Large intestine (tissue), 3 donors: Measurements from ENCODE around the gene ARHGAP26. TPM values are rescaled to one million over a fixed set of nuclear protein-coding genes. Genes with fewer than 3 reads are reported as not detected.
A peak's percentile ranks its signal among the peaks of the same experiment; 100 is the strongest.

Experiments used
- DNase-seq, 2 donors: peaks; one replicate each; pipeline versions ENCODE4 v3.0.0 to v3.0.0-alpha.2; 2013
- H3K27ac ChIP-seq: one replicate; pipeline ENCODE4 v1.5.1; 2013; ENCODE audit warnings: low read length
- H3K27me3 ChIP-seq: 2 replicates; pipeline ENCODE4 v1.6.1; 2013; ENCODE audit warnings: low read length; ENCODE audit not compliant: control insufficient read depth, insufficient read depth
- H3K36me3 ChIP-seq: 2 replicates; pipeline ENCODE4 v1.6.1; 2013; ENCODE audit warnings: low read length; ENCODE audit not compliant: control insufficient read depth, insufficient read depth
- H3K4me1 ChIP-seq: one replicate; pipeline ENCODE4 v1.6.1; 2013; ENCODE audit warnings: low read length; ENCODE audit not compliant: control insufficient read depth, insufficient read depth
- H3K4me3 ChIP-seq: one replicate; pipeline ENCODE4 v1.5.1; 2013; ENCODE audit warnings: low read length
- H3K9me3 ChIP-seq: one replicate; pipeline ENCODE4 v1.6.1; 2013; ENCODE audit warnings: mild to moderate bottlenecking, low read depth, low read length, moderate library complexity; ENCODE audit not compliant: control insufficient read depth
- WGBS: methylation state at CpG from one replicate; pipeline ENCODE4 v1.1.5; 2013; ENCODE audit warnings: low lambda C conversion rate; ENCODE audit not compliant: insufficient coverage; 5-methylcytosine and 5-hydroxymethylcytosine counted together
- polyA plus RNA-seq: library from polyadenylated mRNA; unstranded; fragments of 120-200 nt; gene quantifications from one replicate; pipeline ENCODE4 v1.2.1, GENCODE V29; 2013

Gene ARHGAP26
- polyA plus RNA-seq, 1 donor, result 31.8 TPM

GRCh38 chr5:143135832-143136551 is 365.8 kb downstream of the ARHGAP26 start:
- Histone ChIP-seq H3K4me1 (peaks cover 5% of the 10 kb centered on the region), H3K9me3 (no peaks in the 10 kb centered on the region), H3K4me3 (no peak overlapping the region), H3K36me3 (peaks cover 24% of the 10 kb centered on the region), H3K27me3 (no peaks in the 10 kb centered on the region), H3K27ac (no peak overlapping the region)
- DNase-seq, result peak; percentile 21 to 43
- no CpG with 5 or more reads among the region's 5 CpGs for WGBS

- Histone ChIP-seq H3K4me1 (peaks cover 5% of the 10 kb centered on the region), H3K9me3 (no peaks in the 10 kb centered on the region), H3K4me3 (no peak overlapping the region), H3K27me3 (no peaks in the 10 kb centered on the region), H3K36me3 (peaks cover 28% of the 10 kb centered on the region), H3K27ac (no peak overlapping the region)
- DNase-seq, result no peak
- WGBS, result 60% methylated on average over 1 of the region's 8 CpGs
These were observed 368.7 kb downstream of the ARHGAP26 start for GRCh38 chr5:143138839-143139238.

DNA sequence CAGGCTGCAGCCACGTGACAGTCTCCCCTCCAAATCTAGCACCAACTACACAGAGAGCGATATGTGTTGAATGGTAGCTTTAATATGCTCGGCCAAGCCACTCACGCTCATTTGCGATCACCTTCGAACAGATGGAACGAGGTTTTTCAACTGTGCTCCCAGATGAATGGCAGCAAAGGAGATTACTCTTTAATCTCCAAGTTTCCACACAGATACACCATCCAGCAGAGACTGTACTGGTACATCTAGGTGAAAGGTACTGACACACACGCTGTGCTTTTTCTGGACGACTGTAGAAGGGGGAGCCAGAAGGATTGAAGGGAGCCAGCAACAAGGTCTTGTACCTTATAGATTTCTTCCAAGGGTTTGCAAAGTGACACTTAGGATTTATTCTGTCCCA is 369.4 kb downstream of the ARHGAP26 start:
- no peak overlapping the region for H3K4me3 ChIP-seq
- H3K9me3 ChIP-seq, result no peaks in the 10 kb centered on the region
- no peak for DNase-seq
- no CpG with 5 or more reads among the region's 9 CpGs for WGBS
- H3K27me3 ChIP-seq, result no peaks in the 10 kb centered on the region
- H3K27ac ChIP-seq, result no peak overlapping the region
- H3K36me3 ChIP-seq, result peaks cover 20% of the 10 kb centered on the region
- peaks cover 2% of the 10 kb centered on the region for H3K4me1 ChIP-seq

- peak in 1 of 2 donors; percentile 38 for DNase-seq
- no peaks in the 10 kb centered on the region for H3K27me3 ChIP-seq
- H3K4me3 ChIP-seq, result no peak overlapping the region
- peaks cover 2% of the 10 kb centered on the region for H3K4me1 ChIP-seq
- peaks cover 14% of the 10 kb centered on the region for H3K36me3 ChIP-seq
- H3K27ac ChIP-seq, result no peak overlapping the region
- no peaks in the 10 kb centered on the region for H3K9me3 ChIP-seq
- 82% methylated on average over 2 of the region's 9 CpGs for WGBS
These were observed 370.5 kb downstream of the ARHGAP26 start for GRCh38 chr5:143140492-143141203.

DNA sequence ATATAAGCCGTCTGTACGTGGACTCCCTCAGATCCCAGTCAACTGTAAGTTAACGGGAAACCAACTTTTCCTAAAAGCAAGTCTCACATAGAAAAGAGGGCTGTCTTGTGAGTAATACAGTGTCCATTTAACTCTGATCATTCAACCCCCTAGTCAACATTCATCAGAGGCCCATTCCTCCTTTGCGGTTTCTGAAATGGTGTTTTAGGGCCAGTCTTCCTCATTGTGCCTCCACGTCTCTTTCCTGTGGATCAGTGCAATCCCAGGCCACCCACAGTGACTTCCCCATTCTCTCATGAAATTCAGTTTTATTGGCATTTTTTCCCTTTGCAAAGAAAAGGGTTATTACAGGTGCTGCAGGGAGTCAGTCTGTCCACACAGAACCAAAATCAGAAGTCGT is 371.5 kb downstream of the ARHGAP26 start:
- no peaks in the 10 kb centered on the region for H3K9me3 ChIP-seq
- H3K27me3 ChIP-seq, result no peaks in the 10 kb centered on the region
- 67% methylated on average over 1 of the region's 6 CpGs for WGBS
- no peaks in the 10 kb centered on the region for H3K4me1 ChIP-seq
- no peak overlapping the region for H3K27ac ChIP-seq
- H3K4me3 ChIP-seq, result no peak overlapping the region
- peaks cover 14% of the 10 kb centered on the region for H3K36me3 ChIP-seq
- DNase-seq, result no peak

DNA sequence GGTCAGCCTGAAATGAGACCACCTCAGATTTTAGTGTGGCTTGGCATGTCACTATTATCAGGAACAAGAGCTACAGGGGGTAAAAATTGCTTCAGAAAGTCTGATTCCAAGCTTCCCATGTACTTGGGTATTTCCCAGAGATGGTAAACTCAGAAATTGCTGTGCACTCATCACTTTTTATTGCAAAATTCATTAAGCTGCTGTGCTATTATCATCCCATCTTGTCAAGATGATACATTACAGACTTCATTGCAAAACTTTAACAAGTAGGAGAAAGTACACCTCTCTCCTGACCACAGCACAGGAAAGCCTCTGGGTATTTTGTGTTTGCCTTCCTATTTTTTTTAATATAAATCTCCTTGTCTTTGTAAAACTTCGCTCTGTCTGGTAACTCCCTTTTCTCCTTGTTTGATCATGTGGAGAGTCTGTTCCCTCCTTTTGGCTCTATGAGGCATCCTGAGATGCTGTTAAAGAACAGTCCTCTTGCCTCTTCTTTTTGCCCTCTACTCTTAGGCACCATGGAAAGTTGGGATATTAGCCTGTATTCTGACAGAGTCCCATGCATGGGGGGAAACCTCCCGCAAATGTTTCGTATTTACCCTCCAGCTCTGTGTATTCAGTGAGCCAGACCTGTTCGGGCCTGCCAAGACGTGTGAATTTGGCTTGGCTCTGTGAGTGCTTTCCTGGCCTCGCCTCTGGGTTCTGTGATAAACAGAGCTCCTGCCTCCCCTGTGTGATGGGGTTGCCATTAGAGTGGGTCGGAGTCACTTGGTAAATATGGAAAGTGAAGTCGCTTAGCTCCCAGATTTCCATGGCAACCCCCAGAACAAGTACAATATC is 372.6 kb downstream of the ARHGAP26 start:
- no peak overlapping the region for H3K4me3 ChIP-seq
- H3K27me3 ChIP-seq, result no peaks in the 10 kb centered on the region
- peaks cover 15% of the 10 kb centered on the region for H3K36me3 ChIP-seq
- no peak overlapping the region for H3K27ac ChIP-seq
- no peak for DNase-seq
- H3K9me3 ChIP-seq, result no peaks in the 10 kb centered on the region
- no peaks in the 10 kb centered on the region for H3K4me1 ChIP-seq
- 83% methylated on average over 2 of the region's 8 CpGs for WGBS

DNA sequence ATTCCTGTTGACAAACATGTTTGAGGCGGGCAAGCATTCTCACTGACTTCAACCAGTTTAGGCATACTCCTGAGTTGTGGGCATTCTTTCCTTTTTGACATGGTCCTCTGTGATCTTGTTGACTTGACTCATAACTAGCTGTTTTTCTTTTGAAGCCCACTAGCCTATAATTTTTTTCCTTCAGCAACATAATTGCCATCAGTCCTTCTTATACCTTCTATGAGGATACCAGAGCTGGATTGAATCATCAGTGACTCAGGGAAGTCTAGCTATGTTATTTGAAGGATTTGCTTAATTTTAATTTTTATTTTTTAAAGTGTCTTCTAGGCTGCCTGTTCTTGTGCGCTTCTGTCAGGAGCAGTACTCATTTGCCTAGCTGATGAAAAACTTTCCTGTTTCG is 373.8 kb downstream of the ARHGAP26 start:
- Histone ChIP-seq H3K27me3 (no peaks in the 10 kb centered on the region), H3K36me3 (peaks cover 21% of the 10 kb centered on the region), H3K4me3 (no peak overlapping the region), H3K9me3 (no peaks in the 10 kb centered on the region), H3K4me1 (no peaks in the 10 kb centered on the region), H3K27ac (no peak overlapping the region)
- DNase-seq, result no peak
- no CpG with 5 or more reads among the region's 3 CpGs for WGBS

DNA sequence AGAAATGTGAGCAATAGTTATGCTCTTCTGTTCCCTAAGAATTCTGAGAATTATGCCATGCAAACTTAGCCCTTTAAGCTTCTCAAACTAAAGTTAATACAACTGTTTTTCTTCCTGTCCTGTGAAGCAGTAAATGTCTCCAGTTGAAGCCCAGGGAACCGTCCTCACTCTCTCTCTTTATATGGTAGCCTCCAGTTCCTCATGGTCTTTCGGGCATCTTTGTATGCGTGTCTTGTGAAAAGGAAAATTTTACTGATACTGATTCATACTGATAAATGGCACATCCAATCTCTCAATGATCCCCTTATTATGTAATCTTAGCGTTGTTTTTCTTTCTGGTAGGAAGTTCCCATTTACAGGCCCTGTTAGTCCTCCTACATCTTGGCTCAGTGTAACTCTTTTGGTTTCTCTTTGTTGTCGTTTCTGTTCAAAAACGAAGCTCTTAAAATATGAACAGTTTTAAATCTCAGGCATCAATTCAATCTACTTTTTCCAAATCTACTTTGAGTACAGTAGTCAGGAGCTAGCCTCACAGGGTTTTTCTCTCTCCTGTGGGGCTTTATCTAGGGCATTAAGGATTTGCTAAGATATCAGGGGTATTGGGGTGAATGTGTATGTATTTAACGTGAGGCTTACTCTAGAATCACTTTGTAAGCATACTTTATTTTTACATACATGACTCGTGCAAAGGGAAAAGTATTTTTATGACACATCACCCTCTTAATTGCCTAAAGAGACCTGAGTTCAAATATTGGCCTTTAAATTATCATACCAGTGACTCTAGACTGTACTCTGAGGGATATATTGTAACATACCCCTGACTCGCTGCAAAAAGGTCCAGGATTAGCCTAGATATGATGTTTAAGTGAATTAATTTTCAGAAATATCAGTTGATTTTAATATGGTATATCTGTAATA is 375.3 kb downstream of the ARHGAP26 start:
- WGBS, result 82% methylated on average over 3 of the region's 9 CpGs
- Histone ChIP-seq H3K27ac (no peak overlapping the region), H3K4me1 (no peaks in the 10 kb centered on the region), H3K36me3 (peaks cover 28% of the 10 kb centered on the region), H3K4me3 (no peak overlapping the region), H3K27me3 (no peaks in the 10 kb centered on the region), H3K9me3 (no peaks in the 10 kb centered on the region)
- DNase-seq, result no peak

GRCh38 chr5:143146161-143146560 is 376.0 kb downstream of the ARHGAP26 start:
- no peak overlapping the region for H3K27ac ChIP-seq
- no peak overlapping the region for H3K4me3 ChIP-seq
- no peaks in the 10 kb centered on the region for H3K27me3 ChIP-seq
- no peak for DNase-seq
- H3K36me3 ChIP-seq, result peaks cover 28% of the 10 kb centered on the region
- H3K4me1 ChIP-seq, result no peaks in the 10 kb centered on the region
- no peaks in the 10 kb centered on the region for H3K9me3 ChIP-seq

DNA sequence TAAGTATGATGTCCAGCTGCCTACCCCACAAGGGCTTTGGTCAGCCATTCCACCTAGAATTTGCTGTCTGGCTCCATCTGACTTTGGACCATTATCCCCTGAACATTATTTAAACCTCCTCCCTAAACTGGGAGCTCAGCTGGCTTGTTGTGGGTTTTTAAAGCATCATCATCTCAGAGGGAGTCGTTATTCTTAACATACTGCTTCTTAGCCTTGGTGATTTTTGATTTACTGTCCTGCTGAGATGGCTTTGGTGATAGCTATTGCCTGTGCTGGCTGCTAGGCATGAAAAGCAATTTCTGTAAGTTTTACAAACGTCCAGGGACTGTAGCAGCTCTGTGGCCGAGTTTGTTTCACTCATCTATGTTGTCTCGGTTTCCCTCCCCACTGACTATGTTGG is 377.2 kb downstream of the ARHGAP26 start:
- H3K4me3 ChIP-seq, result no peak overlapping the region
- WGBS, result no CpG with 5 or more reads among the region's 4 CpGs
- no peak overlapping the region for H3K27ac ChIP-seq
- DNase-seq, result no peak
- H3K9me3 ChIP-seq, result no peaks in the 10 kb centered on the region
- H3K36me3 ChIP-seq, result peaks cover 28% of the 10 kb centered on the region
- H3K27me3 ChIP-seq, result no peaks in the 10 kb centered on the region
- no peaks in the 10 kb centered on the region for H3K4me1 ChIP-seq
